Osteocyte (in vitro differentiated cells): ENCODE measurements around the gene CYP2C18. TPM values are rescaled to one million over a fixed set of nuclear protein-coding genes. Genes with fewer than 3 reads are reported as not detected.

Source experiments
- DNase-seq: peaks from one replicate; pipeline ENCODE4 v3.0.0; 2021; ENCODE audit warnings: mixed read lengths; ENCODE audit not compliant: unreplicated experiment; ENCODE audit errors: extremely low spot score
- H3K27ac Mint-ChIP-seq: one replicate; pipeline ENCODE4 v1.8.0; 2021; ENCODE audit warnings: mild to moderate bottlenecking, mixed read lengths; ENCODE audit not compliant: unreplicated experiment
- H3K27me3 Mint-ChIP-seq: one replicate; pipeline ENCODE4 v1.8.0; 2021; ENCODE audit warnings: mixed read lengths; ENCODE audit not compliant: unreplicated experiment
- H3K36me3 Mint-ChIP-seq: one replicate; pipeline ENCODE4 v1.8.0; 2021; ENCODE audit warnings: mixed read lengths; ENCODE audit not compliant: unreplicated experiment
- H3K4me1 Mint-ChIP-seq: one replicate; pipeline ENCODE4 v1.8.0; 2021; ENCODE audit warnings: mixed read lengths; ENCODE audit not compliant: unreplicated experiment
- H3K4me3 Mint-ChIP-seq: one replicate; pipeline ENCODE4 v1.8.0; 2021; ENCODE audit warnings: mild to moderate bottlenecking, moderate library complexity, mixed read lengths; ENCODE audit not compliant: unreplicated experiment
- H3K9me3 Mint-ChIP-seq: one replicate; pipeline ENCODE4 v1.8.0; 2021; ENCODE audit warnings: mixed read lengths; ENCODE audit not compliant: unreplicated experiment
- total RNA-seq: library from RNA; stranded (reverse); gene quantifications from 2 replicates; pipeline ENCODE4 v1.2.1, GENCODE V29; 2021
- TF ChIP-seq, protein P1 (sequence below): fragments of 200-600 bp; sonication (generic); IDR thresholded peaks from 2 replicates; pipeline ENCODE4 v1.5.0; 2021; ENCODE audit warnings: antibody characterized with exemption, mild to moderate bottlenecking, moderate library complexity

CYP2C18 gene
- total RNA-seq, 1 donor from 2014 or later = not detected

DNA sequence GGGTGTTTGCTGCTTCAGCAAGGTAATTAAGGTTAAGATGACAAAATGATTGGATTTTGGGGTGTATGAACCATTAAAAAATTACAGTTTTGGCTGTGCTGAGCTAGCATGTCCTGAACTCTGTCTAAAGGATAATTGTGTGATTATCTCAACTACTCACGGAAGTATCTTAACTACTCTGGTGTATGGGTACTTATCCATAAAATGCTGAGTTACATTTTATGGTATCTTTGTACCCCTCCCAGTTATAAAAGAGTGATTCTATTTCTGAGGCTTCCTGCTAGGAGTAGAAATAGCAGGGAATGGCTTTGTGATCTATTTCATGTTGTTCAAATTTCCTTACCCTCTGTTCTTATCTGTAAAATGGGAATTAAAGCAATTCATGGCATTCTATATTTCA is 22.6 kb downstream of the CYP2C18 start:
- TF ChIP-seq, protein P1, sequence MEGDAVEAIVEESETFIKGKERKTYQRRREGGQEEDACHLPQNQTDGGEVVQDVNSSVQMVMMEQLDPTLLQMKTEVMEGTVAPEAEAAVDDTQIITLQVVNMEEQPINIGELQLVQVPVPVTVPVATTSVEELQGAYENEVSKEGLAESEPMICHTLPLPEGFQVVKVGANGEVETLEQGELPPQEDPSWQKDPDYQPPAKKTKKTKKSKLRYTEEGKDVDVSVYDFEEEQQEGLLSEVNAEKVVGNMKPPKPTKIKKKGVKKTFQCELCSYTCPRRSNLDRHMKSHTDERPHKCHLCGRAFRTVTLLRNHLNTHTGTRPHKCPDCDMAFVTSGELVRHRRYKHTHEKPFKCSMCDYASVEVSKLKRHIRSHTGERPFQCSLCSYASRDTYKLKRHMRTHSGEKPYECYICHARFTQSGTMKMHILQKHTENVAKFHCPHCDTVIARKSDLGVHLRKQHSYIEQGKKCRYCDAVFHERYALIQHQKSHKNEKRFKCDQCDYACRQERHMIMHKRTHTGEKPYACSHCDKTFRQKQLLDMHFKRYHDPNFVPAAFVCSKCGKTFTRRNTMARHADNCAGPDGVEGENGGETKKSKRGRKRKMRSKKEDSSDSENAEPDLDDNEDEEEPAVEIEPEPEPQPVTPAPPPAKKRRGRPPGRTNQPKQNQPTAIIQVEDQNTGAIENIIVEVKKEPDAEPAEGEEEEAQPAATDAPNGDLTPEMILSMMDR = no peak
- H3K4me3 Mint-ChIP-seq = no peak overlapping the region
- no peak for DNase-seq
- H3K27me3 Mint-ChIP-seq = peaks cover 4% of the 10 kb centered on the region
- no peaks in the 10 kb centered on the region for H3K4me1 Mint-ChIP-seq
- H3K9me3 Mint-ChIP-seq = peaks cover 7% of the 10 kb centered on the region
- H3K27ac Mint-ChIP-seq = no peak overlapping the region
- H3K36me3 Mint-ChIP-seq = no peaks in the 10 kb centered on the region

GRCh38 chr10:94710578-94710977 is 27.0 kb downstream of the CYP2C18 start:
- DNase-seq = no peak
- H3K36me3 Mint-ChIP-seq = no peaks in the 10 kb centered on the region
- peaks cover 8% of the 10 kb centered on the region for H3K9me3 Mint-ChIP-seq
- no peaks in the 10 kb centered on the region for H3K4me1 Mint-ChIP-seq
- TF ChIP-seq, protein P1 = no peak
- no peak overlapping the region for H3K4me3 Mint-ChIP-seq
- H3K27ac Mint-ChIP-seq = no peak overlapping the region
- H3K27me3 Mint-ChIP-seq = peaks cover 4% of the 10 kb centered on the region

DNA sequence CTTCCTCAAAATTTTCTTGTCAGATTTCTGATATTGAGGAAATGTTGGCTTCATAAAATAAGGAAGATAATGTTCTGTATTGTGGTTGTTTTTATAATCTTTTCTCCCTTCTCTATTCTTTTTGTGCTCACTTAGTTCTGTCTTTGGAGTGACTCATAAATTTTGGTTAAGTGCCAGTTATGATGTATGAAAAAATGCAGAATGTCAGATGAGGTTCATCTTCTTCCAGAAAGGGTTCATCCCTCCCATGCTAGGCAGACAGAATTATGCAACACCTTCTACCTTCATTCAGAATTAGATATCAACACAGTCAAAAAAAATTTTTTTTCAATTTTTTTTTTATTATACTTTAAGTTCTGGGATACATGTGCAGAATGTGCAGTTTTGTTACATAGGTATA is 42.3 kb downstream of the CYP2C18 start:
- Mint-ChIP-seq H3K27ac (no peak overlapping the region), H3K9me3 (no peaks in the 10 kb centered on the region), H3K27me3 (peaks cover 8% of the 10 kb centered on the region), H3K36me3 (no peaks in the 10 kb centered on the region), H3K4me1 (no peaks in the 10 kb centered on the region), H3K4me3 (no peak overlapping the region)
- no peak for DNase-seq
- TF ChIP-seq, protein P1 = no peak

DNA sequence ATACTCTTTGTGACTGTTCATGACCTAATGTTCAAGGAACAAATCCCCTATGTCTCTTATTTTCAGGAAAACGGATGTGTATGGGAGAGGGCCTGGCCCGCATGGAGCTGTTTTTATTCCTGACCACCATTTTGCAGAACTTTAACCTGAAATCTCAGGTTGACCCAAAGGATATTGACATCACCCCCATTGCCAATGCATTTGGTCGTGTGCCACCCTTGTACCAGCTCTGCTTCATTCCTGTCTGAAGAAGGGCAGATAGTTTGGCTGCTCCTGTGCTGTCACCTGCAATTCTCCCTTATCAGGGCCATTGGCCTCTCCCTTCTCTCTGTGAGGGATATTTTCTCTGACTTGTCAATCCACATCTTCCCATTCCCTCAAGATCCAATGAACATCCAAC is 51.7 kb downstream of the CYP2C18 start:
- TF ChIP-seq, protein P1 = no peak
- no peaks in the 10 kb centered on the region for H3K4me1 Mint-ChIP-seq
- H3K36me3 Mint-ChIP-seq = no peaks in the 10 kb centered on the region
- peaks cover 9% of the 10 kb centered on the region for H3K9me3 Mint-ChIP-seq
- no peak overlapping the region for H3K27ac Mint-ChIP-seq
- H3K4me3 Mint-ChIP-seq = no peak overlapping the region
- no peak for DNase-seq
- peaks cover 2% of the 10 kb centered on the region for H3K27me3 Mint-ChIP-seq

GRCh38 chr10:94738588-94738987 is 55.1 kb downstream of the CYP2C18 start:
- no peak overlapping the region for H3K4me3 Mint-ChIP-seq
- no peak overlapping the region for H3K27ac Mint-ChIP-seq
- no peaks in the 10 kb centered on the region for H3K27me3 Mint-ChIP-seq
- peaks cover 26% of the 10 kb centered on the region for H3K9me3 Mint-ChIP-seq
- H3K36me3 Mint-ChIP-seq = no peaks in the 10 kb centered on the region
- no peak for DNase-seq
- no peaks in the 10 kb centered on the region for H3K4me1 Mint-ChIP-seq
- TF ChIP-seq, protein P1 = no peak
